GM18520 (cell line): ENCODE results near the gene LRP1-AS.

Experiments
- ATAC-seq: cut with Tn5 transposase; IDR thresholded peaks from one replicate; pipeline ENCODE4 v1.9.1; 2021; ENCODE audit not compliant: unreplicated experiment

Gene LRP1-AS

DNA sequence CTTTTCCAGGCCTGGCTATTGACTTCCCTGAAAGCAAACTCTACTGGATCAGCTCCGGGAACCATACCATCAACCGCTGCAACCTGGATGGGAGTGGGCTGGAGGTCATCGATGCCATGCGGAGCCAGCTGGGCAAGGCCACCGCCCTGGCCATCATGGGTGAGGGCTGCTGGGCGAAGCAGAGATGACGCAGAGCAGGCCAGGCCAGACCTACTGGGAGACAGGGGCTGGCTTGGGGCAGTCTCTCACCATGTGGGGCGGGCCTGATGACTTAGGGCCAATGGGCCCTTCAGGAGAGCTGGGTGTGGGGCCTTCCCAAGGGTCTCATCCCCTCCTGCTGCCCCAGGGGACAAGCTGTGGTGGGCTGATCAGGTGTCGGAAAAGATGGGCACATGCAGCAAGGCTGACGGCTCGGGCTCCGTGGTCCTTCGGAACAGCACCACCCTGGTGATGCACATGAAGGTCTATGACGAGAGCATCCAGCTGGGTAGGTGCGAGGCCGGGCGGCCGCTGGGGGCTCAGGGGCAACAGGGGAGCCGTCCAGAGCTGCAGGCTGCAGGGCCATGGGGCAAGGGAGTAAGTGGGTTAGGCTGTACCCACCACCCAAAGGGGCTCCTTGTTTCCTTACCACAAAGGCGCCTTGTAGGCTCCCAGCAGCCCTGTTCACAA is 33.0 kb upstream of the LRP1-AS start:
- no peak for ATAC-seq

DNA sequence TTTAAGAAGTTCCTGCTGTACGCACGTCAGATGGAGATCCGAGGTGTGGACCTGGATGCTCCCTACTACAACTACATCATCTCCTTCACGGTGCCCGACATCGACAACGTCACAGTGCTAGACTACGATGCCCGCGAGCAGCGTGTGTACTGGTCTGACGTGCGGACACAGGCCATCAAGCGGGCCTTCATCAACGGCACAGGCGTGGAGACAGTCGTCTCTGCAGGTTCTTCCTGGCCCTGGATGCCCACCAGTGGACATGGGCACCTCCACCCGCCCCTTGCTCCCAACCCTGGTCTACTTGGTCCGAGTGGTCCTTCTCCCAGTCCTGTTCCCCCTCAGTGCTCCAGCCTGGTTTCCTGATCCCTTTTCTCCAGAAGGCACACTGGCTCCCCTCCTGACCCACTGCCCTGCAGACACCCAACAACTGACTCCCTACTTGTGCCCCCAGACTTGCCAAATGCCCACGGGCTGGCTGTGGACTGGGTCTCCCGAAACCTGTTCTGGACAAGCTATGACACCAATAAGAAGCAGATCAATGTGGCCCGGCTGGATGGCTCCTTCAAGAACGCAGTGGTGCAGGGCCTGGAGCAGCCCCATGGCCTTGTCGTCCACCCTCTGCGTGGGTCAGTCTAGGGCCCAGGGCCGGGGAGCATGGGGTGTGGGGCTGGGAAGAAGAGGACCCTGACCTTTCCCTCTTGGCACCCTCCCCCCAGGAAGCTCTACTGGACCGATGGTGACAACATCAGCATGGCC is 32.1 kb upstream of the LRP1-AS start:
- ATAC-seq = no peak

DNA sequence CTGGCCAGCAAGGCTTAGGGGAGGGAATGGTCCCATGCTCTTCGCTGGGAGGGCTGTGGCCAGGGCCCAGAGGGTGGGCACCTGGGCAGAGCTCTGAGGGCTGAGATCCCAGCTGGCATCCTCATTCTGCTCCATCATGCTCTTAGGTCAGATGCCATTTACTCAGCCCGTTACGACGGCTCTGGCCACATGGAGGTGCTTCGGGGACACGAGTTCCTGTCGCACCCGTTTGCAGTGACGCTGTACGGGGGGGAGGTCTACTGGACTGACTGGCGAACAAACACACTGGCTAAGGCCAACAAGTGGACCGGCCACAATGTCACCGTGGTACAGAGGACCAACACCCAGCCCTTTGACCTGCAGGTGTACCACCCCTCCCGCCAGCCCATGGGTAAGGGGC is 30.8 kb upstream of the LRP1-AS start:
- ATAC-seq = no peak

DNA sequence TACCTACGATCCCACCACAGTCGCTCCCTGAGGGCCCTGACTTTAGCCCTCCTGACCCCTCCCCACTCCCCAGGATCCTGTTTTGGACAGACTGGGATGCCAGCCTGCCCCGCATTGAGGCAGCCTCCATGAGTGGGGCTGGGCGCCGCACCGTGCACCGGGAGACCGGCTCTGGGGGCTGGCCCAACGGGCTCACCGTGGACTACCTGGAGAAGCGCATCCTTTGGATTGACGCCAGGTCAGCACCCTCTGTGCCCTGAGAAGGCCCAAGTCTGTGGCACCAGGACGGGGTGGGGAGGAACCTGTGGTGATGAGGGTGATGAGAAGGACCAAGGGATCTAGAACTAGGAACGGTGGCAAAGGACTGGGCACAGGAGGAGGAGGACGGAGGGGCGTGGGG is 29.9 kb upstream of the LRP1-AS start:
- ATAC-seq = no peak

DNA sequence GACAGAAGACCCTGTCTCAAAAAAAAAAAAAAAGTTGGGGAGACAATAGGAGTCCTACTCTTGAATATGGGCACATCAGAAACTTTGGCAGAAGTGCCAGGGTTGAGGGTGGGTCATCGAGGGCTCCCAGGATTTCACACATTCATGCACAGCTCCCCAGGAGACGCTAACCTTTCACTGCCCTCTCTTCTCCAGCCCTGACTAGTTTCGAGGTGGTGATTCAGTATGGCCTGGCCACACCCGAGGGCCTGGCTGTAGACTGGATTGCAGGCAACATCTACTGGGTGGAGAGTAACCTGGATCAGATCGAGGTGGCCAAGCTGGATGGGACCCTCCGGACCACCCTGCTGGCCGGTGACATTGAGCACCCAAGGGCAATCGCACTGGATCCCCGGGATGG is 29.4 kb upstream of the LRP1-AS start:
- ATAC-seq = no peak

DNA sequence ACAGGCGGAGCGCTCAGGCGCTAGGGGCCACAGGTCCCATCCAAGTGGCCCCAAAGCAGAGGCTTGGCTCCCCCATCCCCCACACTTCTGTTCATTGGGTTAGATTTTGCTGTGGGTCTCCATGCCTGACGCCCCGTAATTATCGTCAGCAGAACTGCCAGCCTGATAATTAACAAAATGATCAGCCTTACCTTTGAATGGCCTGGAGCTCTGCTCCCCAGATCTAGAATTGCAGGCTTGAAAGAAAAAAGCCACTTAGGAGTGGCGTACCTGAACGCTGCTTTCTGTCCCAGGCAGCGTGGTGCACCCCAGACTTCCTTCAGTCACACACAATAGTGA is 28.7 kb upstream of the LRP1-AS start:
- no peak for ATAC-seq

DNA sequence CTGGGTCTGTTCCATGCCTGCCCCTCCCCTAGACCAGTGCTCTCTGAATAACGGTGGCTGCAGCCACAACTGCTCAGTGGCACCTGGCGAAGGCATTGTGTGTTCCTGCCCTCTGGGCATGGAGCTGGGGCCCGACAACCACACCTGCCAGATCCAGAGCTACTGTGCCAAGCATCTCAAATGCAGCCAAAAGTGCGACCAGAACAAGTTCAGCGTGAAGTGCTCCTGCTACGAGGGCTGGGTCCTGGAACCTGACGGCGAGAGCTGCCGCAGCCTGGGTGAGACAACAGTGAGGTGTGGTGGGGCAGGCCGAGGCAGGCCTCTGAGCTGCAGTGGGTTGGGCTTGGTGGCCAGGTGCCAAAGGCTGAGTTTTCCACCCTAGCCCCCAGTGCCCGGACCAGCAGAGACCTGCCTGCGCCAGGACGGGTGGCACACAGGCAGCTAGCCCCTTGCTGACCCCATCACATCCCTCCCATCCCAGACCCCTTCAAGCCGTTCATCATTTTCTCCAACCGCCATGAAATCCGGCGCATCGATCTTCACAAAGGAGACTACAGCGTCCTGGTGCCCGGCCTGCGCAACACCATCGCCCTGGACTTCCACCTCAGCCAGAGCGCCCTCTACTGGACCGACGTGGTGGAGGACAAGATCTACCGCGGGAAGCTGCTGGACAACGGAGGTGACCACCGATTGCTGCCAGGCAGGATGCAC is 28.2 kb upstream of the LRP1-AS start:
- no peak for ATAC-seq

DNA sequence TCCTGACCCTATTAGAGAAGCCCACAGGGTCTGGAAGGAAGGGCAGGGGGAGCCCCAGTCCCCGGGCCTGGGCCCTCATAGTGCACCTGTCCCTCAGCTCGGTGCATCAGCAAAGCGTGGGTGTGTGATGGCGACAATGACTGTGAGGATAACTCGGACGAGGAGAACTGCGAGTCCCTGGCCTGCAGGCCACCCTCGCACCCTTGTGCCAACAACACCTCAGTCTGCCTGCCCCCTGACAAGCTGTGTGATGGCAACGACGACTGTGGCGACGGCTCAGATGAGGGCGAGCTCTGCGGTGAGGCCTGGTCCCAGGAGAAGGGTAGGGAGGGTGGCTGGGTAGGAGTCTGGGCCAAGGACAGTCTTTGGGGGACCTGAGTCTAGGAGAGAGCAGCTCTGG is 26.3 kb upstream of the LRP1-AS start:
- no peak for ATAC-seq

DNA sequence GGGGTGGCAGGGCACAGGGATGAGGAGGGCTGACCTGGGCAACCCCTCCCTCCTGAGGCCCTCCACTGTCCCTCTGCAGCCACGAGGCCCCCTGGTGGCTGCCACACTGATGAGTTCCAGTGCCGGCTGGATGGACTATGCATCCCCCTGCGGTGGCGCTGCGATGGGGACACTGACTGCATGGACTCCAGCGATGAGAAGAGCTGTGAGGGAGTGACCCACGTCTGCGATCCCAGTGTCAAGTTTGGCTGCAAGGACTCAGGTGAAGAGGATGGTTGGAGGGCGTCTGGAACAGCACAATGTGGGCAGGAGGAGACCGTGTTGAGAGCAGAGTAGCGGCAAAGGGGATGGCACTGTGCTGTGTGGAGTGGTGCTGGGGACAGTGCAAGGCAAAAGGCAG is 25.7 kb upstream of the LRP1-AS start:
- ATAC-seq = no peak

DNA sequence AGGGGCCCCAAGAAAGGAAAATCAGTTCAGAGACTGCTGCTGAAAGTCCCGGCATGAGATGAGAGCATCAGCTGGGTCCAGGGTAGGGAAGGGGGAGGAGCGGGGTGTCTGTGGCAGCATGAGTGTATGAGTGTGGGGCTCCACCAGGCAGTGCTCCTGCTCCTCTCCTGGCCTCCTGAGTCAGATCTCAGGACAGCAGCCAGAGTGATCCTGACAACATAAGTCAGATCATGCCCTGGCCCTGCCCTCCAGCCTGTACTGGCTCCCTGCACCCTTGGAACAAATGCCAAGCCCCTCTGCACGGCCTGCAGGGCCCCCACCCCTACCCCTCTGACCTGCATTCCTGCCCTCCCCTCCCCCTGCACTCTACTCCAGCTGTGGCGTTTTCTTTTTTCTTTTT is 24.2 kb upstream of the LRP1-AS start:
- ATAC-seq = no peak

DNA sequence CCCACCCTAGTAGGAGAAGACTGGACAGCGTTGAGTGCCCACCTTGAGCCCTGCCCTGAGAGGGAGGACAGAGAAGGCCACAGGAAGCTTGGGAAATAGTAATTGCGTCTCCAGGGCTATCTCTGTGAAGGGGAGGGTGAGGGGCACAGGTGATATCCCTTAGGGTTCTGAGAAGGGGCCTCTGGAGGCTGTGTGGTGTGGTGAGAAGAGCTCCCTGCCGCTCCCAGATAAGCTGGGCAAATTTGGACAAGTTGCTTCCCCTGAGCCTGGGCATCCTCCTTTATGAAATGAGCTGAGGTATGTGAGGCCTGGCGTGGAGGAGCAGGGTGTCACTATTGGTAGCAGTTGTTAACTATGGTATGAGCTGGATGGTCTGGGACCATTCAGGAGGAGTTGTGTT is 23.5 kb upstream of the LRP1-AS start:
- ATAC-seq = no peak

DNA sequence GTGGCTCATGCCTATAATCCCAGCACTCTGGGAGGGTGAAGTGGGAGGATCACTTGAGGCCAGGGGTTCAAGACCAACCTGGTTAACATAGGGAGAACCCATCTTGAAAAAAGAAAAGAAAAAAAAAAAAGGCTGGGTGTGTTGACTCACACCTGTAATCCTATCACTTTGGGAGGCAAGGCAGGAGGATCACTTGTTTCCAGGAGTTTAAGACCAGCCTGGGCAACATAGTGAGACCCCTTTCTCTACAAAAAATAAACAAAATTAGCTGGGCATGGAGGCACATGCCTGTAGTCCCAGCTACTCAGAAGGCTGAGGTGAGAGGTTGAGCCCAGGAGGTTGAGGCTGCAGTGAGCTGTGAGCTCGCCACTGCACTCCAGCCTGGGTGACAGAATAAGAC is 23.0 kb upstream of the LRP1-AS start:
- no peak for ATAC-seq

DNA sequence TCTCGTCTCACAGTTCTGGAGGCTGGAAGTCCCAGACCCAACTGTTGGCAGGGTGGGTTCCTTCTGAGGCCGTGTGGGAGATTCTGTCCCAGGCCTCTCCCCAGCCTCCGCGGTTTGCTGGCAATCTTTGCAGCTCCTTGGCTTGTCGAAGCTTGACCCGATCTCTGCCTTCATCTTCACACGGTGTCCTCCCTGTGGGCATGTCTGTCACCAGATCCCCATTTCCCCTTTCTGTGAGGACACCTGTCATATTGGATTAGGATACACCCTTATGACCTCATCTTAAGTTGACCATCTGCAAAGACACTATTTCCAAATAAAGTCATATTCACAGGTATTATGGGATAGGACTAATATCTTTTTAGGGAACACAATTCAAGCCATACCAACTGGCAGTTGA is 22.6 kb upstream of the LRP1-AS start:
- ATAC-seq = no peak

DNA sequence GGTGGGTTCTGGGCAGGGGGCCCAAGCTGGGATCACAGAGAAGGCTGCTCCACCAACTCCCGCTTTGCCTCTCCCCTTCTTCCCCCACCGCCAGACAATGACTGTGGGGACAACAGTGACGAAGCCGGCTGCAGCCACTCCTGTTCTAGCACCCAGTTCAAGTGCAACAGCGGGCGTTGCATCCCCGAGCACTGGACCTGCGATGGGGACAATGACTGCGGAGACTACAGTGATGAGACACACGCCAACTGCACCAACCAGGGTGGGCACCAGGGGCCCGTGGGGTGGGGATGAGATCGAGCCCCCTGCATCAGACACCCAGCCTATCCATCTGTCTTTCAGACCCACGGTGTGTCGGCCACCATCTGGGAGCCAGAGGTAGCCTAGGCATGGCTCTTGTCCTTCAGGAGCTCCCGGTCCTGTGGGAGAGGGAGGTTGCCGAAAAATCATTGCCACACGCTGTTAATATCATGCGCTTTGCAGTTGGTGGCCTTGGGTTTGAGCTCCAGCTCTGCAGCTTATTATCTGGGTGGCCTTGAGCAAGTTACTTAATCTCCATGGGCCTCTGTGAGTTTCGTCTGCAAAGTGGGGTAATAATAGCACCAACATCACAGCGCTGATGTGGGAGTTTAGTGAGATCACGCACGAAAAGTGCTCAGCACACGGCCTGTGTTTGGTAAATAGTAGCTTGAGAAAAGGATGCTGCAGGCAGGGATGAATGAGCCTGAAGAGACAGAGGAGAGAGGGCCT is 21.8 kb upstream of the LRP1-AS start:
- ATAC-seq = no peak

DNA sequence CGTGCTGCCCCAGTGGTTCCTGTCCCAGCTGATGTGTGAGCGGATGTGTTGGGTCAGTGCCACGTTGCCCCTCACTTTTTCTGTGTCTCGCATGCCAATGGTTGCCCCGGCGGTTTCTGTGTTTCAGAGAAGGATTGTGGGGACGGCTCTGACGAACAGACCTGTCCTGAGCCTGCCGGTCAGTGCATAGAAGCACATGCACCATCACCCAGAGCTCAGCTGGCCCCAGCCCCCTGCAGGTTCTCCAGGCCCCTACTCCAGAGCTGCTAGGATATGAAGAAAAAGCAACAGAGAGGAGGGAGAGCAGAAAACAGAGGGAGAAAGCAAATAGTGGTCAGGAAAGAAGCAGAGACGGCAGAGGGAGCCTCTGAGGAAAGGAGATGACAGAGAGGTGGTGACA is 20.6 kb upstream of the LRP1-AS start:
- ATAC-seq = no peak

DNA sequence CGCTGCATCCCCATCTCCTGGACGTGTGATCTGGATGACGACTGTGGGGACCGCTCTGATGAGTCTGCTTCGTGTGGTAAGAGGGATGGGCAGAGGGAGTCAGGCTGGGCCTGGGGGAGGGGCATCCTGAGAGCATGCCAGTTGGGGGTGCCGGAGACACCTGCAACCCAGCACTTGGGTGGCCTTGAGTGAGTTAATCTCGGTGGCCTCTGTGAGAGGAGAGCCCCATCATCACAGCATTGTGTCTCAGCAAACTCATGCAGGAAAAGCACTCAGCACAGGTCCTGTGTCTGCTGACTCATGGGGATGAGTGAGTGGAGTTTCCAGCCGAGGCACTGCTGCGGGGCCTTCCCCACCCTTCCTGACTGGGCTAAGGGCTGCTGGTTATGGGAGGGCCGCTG is 19.6 kb upstream of the LRP1-AS start:
- no peak for ATAC-seq

DNA sequence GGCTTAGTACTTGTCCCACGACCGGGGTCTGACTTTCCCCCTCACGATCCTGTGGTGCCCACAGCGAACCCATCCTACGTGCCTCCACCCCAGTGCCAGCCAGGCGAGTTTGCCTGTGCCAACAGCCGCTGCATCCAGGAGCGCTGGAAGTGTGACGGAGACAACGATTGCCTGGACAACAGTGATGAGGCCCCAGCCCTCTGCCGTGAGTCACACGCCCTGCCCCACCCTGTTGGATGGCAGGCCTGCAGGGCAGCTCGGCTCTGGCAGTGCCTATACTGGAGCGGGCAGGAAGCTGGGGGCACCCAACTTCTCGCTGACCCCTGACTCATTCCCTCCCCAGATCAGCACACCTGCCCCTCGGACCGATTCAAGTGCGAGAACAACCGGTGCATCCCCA is 18.3 kb upstream of the LRP1-AS start:
- no peak for ATAC-seq

DNA sequence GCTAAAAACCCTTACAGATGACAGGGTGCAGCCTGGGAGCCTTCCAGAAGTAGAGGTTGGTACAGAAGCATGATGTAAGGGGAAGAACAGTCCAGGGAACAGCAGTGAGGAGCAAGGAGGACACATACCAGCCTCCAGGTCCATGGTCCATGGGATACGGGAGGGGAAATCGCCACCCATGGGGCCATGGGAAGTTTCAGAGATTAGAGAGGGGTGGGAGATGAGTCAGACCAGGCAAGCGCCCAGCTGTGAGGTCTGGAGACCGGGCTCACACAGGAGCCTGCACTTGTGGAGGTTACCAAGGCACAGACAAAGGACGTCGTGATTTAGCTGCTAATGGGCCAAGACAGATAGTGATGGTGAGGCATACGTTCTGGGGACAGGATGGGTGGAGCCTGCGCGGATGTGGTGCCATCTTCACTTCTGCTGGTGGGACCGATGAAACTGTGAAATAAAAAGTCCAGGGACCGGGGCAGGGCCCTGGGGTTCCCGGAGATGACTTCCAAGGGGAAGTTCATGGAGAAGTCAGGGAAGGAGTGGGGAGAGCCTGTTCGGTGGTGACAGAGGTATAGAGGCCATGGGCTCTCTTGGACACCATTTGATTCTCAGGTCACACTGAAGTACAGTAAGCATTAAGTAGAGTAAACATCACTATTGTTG is 17.7 kb upstream of the LRP1-AS start:
- ATAC-seq = no peak

DNA sequence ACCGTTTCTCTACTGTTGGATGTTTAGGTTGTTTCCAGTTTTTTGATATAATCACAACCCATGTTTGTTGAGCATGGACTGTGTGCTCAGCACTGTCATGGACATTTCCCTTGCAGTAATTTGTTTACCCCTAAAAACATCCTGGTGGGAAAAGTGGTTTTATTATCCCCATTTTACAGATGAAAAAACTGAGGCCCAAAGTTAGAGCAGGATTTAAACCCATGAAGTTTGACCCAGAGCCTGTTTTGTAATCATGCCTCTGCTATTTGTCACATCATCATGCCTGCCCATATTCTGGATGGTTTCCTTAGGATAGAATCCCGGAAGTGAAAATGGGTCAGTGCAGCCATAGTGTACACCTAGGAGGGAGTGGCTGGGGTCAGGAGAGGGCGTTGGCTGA is 17.0 kb upstream of the LRP1-AS start:
- ATAC-seq = no peak

DNA sequence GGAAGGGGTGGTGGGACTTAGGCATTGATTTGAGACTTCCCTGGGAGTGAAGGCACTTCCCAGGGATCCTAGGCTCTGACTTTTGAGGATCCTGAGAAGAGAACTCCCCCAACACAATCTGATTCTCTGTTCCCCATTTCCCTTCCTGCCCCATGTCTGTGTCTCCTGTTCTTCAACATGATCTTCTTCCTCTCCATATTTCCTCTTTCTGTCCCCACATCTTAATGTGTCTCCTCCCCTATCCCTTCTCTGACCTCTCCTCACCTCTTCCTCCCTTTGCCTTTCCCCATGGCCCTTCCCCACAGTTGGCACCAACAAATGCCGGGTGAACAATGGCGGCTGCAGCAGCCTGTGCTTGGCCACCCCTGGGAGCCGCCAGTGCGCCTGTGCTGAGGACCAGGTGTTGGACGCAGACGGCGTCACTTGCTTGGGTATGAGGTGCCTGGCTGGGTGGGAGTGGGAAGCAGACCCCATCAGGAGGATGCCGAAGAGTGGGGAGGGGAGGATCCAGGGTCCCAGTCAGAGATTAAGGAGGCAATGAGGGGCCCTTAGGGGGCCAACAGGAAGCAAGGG is 15.2 kb upstream of the LRP1-AS start:
- no peak for ATAC-seq

DNA sequence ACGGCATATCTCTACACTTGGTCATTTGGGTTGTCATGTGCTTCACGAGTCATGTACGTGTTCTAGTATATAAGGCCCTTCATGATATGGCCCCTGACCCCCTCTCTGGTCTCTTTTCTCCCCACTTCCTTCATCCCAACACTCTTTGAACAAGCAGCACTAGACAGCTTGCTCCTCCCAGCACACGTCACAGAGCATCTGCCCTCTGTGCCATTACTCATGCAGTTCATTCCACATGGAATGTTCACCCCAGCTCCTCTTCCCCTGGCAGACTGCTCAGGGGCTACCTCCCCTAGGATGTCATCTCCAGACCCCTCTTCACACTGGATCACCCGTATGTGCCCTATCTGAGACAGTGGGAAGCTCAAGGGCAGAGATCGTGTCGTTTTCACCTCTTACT is 14.1 kb upstream of the LRP1-AS start:
- no peak for ATAC-seq
